GM19239 (cell line): ENCODE measurements around the gene LRRK1.

Source experiments
- DNase-seq: peaks from one replicate; pipeline ENCODE4 v3.0.0; 2011; ENCODE audit warnings: low spot score; ENCODE audit not compliant: insufficient read length
- FAIRE-seq: peaks from 2 replicates; lab custom pipeline; 2011; peaks lifted over from hg19 to GRCh38; lab: Jason Lieb, UNC

The LRRK1 gene

DNA sequence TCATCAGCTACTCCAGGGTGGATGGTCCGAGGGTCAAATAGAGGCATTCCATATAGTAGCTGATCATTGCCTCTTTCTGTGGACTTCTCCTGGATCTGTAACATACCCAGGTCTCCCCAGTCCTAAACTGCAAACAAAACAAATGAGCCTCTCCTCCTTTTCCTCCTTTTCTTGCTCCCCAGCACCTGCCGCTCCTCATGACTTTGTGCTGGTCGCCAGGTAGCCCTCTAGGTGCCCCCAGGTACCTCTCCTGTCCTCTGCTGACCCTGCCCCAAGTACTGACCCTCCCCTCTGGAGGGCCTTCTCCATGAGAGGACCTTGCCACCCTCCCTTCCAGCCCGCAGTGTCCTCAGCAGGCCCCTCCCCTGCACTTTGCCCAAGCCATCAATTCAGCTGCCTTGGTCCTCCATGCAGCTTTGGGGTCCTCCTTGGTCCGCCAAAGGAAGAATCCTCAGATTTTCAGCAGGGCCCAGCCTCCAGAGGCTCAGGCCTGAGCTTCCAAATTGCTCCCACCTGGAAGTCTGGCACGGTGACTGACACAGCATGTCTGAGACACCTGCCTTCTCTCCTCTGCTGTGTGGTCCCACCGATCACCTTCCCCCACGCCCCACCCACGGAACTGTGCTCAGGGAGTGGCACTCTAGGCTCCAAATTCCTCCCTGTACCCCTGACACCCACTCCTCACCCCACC, 111.0 kb downstream of the LRRK1 start:
- no peak for DNase-seq
- FAIRE-seq: no peak

- no peak for FAIRE-seq
- DNase-seq: no peak
These were observed 112.1 kb downstream of the LRRK1 start for GRCh38 chr15:101031213-101031612.

DNA sequence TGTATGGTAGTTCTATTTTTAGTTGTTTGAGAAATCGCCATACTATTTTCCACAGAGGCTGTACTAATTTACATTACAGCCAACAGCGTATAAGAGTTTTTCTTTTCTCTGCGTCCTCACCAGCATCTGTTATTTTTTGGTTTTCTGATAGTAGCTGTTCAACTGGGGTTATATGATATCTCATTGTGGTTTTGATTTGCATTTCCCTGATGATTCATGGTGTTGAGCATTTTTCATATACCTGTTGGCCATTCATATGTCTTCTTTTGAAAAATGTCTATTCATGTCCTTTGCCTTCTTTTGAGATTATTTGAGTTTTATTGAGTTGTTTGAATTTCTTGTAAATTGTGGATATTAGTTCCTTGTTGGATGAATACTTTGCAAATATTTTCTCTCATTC, 114.6 kb downstream of the LRRK1 start:
- DNase-seq (no peak), FAIRE-seq (no peak)

- DNase-seq: no peak
- no peak for FAIRE-seq
These were observed 116.5 kb downstream of the LRRK1 start for GRCh38 chr15:101035611-101036010.

GRCh38 chr15:101036189-101036588, 117.0 kb downstream of the LRRK1 start:
- peak; percentile 78 for FAIRE-seq

DNA sequence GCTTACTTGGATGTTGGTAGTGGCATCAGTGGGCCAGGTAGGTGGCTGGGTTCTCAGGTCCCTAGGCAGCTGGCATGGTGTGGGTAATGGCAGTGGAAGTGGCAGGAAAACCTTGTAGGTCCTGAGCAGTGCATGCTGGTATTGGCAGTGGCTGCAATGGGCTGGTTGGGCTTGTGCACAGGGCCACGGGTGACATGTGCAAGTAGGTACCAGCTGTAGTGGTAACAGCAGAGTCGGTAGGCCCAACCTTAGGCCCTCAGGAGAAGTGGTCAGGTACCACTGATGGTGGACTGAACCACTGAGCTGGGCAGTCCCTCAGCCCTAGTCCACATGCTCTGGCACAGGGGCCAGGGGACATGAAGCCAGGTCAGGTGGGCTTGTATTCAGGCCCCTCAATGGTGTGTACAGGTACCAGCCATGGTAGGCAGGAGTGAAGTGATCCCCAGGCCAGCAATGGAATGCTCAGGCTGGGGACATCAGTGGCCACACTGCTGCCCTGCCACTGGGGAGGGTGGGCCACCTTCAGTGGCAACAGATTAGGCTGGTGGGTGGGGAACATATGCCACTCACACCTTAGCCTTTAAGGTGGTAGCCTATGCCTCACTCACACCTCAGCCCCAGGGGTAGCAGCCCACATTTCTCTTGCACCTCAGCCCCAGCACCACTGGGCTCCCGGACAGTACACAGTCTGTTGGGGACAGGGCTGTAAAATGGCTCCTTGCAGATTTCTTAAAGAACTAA, 118.1 kb downstream of the LRRK1 start:
- DNase-seq (no peak), FAIRE-seq (no peak)

More at GRCh38 chr15:101036189-101036588, 117.0 kb downstream of the LRRK1 start:
- DNase-seq: no peak

DNA sequence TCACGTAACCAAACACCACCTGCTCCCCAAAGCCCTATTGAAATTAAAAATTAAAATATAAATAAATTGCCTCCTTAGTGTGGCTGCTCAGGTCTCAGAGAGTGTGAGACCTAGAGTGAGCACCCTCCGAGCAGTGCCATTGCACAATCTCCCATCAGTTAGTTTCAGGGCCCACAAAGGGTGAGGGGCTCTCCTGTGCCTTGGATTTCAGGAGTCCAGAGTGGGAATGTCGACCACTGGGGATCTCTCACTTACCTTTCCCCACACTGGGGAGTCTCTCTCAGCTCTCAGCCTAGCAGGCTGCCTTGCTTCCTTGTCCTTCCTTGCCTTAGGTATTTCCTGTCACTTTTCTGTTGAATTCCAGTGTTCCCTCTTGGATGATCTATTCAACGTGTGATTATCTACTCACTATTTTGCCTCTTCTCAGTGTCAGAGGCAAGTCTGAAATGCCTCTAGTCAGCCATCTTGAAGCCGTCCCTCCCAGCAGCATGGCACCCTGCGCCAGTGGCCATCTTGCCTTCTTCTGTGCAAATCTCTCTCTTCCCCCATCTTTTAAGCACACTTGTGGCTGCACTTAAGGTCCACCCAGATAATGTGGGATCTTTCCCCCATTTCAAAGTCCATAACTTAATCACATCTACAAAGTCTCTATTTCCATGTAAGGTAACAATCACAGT, 119.3 kb downstream of the LRRK1 start:
- DNase-seq: no peak

GRCh38 chr15:101039461-101039860, 120.3 kb downstream of the LRRK1 start:
- DNase-seq (no peak), FAIRE-seq (no peak)

More for the DNA sequence above, 119.3 kb downstream of the LRRK1 start:
- FAIRE-seq: no peak

DNA sequence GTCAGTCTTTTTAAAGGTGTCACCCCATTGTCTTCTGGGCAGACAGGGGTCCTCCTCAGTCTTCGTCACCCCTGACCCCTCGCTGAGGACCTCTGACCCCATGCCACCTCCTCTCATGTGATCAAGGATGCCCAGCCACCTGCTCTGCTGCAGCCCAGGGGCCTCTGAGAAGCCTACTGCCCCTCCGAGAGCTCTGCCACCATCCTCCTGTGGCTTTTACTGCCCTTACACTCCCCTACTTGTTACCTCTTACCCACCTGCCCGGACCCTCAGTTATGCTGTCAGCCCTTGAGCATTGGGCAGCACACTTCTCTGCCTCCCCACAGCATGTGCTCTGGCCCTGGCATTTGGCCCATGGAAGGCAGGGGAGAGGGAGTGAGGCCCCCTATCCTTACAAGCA, 123.2 kb downstream of the LRRK1 start:
- no peak for DNase-seq
- FAIRE-seq: no peak

DNA sequence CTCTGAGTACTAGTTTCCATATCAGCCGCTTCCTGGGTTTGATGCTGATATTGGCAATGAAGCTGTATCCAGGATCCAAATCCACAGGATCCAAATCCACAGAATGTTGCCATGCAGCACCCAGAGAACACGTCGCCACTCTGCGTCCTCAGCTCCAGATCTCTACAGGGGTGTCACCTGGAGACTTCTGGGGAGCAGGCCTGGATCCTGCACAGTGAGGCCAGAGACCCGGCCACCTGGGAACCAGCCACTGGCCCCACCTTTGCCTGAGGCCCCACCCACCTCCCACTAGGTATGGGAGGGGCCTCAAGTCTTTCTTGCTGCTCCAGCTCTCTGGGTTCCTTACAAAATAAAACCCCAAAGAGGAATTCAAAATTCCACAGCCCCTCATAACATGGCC, 123.9 kb downstream of the LRRK1 start:
- DNase-seq: no peak
- FAIRE-seq: no peak

GRCh38 chr15:101043911-101044624, 124.9 kb downstream of the LRRK1 start:
- no peak for DNase-seq
- no peak for FAIRE-seq

DNA sequence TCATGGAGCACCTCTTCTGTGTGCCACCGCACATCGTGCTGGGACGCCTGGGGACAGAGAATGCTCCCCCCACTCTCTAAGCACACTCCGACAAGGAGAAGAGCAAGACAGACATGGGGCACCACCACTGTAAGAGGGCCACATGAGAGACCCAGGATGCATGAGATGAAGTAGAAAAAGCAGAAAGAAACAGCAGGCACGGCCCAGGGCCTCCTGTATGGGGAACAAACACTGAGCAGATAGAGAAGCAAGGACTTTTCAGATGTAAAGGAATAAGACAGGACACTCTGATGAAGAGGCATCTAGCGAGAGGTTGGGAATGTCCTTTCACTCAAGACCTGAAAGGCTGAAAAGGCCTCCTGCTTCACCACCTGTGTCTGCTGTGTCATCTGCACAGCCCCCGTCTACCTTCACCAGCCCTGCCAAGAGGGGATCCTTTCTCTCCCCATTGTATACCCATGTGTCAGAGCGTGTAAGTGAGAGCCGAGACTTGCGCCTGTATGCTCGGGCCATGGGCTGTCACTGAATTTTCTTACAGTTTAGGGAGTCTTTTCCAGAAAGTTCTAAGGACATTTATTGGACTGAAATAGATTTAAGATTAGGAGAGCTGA, 125.6 kb downstream of the LRRK1 start:
- FAIRE-seq: no peak
- no peak for DNase-seq

DNA sequence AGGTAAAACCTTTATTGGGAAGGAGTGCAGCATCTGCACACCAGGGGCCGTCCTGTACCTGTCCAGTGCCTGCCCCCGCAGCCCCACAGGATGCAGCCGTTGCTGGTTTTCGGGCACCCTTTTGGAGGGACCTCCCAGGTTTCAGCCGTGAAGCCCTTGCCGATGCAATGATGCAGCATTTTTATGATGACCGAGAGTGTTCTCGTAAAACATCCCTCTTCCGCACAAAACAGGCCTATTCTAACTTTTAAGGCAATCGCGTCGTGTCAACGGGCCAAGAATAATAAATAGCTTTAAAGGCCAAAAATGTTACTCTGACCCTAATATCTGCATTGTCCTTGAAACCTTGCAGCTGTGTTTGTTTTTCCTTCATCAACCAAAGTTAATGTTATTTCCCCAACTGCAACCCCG, 126.1 kb downstream of the LRRK1 start:
- FAIRE-seq: no peak
- no peak for DNase-seq

- DNase-seq (no peak), FAIRE-seq (no peak)
These were observed 126.9 kb downstream of the LRRK1 start for GRCh38 chr15:101045835-101046691.

DNA sequence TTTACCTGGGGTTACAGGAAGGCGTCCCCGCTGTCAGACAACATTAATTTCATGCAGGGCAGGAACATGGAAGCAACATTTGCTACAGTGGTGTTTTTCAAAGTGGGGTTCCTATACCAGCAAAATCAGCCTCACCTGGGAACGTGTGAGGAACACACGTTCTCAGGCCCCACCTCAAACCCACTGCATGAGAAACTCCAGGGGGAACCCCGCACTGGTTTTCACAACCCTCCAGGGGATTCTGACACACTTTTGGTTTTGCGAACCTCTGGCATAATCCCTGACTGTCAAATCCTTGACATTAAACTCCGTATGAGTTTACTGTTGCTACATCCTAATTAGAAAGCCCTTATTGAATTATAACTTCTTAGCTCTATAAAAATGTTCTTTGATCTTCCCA, 127.7 kb downstream of the LRRK1 start:
- no peak for FAIRE-seq
- no peak for DNase-seq

GRCh38 chr15:101047301-101047781, 128.2 kb downstream of the LRRK1 start:
- DNase-seq (no peak), FAIRE-seq (no peak)

DNA sequence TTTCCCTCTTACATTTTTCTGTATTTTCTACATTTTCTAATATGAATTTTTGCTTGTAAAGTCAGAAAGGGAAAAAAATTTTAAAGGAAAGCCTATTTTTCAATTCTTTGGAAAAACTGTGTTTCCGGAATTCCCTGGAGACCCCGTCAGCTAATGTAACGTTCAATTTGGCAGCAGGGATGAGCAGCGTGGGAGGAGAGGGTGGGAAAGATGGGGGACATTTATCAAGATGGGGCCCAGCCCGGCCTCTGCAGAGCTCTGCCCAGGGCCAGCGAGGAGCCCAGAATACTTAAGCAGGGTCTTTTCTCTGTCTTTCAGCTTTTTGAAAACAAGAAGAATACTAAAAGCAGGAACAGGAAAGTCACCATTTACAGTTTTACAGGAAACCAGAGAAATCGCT, 129.0 kb downstream of the LRRK1 start:
- no peak for DNase-seq
- no peak for FAIRE-seq

- DNase-seq (no peak), FAIRE-seq (no peak)
These were observed 129.4 kb downstream of the LRRK1 start for GRCh38 chr15:101048581-101049030.

DNA sequence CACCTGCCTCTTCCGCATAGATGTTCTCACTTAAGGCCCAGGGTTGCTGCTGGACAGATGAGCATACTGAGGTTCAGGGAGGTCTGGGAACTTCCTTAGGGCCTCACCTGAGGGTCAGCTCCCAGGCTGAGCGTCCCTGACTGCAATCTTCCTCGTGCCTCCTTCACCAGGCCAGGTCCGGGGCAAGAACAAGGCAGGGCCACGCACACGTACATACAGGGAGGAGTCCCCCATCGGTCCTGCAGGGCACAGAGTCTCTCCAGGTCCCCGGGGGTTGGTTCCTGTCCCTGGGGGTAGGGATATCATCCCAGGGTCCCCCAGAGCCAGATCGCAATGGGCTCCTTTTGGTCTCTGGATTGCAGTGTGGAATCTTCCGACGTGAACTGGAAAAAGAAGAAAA, 130.1 kb downstream of the LRRK1 start:
- no peak for DNase-seq
- FAIRE-seq: no peak
